Amniotic stem cell (primary cell): Measurements from ENCODE around the gene CHST13.
"Not testable (repeated sequence)": the region's sequence is repeated elsewhere in the genome, so short reads cannot be mapped to it uniquely, and the experiment has no call there.

ENCODE experiments used
- DNase-seq: peaks from one replicate; lab custom pipeline; 2025; lab: John Stamatoyannopoulos, UW

CHST13 gene

DNA sequence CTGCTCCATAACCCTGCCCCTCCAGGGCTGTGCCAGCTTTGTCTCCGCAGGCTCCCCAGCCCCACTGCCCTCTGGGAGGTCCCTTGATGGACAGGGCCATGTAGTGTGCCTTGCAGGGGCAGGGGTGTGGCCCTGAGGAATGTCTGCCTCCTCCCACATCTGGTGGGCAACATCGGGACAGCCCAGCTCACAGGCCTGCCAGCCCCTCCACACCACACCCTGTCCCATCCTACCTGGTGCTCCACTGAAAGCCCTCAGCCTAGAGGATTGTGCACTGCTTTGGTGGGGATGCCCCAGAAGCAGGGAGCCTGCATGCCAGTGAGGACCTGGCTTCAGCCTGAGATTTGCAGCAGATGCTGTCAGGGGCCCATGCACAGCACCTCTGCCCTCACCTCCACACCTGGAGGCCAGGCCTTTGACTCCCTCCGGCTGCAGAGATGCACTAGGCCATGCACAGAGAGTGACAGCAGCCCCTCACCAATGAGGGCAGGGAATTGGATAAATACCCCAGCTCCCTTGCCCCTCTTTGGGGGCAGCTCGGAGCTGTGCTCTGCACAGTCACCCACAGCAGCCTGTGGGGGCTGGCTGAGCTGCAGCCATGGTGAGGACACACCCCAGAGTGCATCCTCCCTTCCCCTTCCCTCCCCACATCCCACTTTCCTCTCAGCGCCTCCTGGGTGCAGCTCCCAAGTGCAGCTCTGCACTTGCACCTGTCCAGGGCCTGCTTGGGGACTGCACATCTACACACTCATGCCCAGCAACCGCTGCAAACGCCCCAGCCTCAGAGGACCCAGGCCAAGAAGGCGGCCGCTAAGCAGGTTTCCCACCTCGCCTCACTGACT is 32.1 kb downstream of the CHST13 start:
- DNase-seq, result no peak

- no peak for DNase-seq
These were observed 32.9 kb downstream of the CHST13 start for GRCh38 chr3:126556637-126557414.

DNA sequence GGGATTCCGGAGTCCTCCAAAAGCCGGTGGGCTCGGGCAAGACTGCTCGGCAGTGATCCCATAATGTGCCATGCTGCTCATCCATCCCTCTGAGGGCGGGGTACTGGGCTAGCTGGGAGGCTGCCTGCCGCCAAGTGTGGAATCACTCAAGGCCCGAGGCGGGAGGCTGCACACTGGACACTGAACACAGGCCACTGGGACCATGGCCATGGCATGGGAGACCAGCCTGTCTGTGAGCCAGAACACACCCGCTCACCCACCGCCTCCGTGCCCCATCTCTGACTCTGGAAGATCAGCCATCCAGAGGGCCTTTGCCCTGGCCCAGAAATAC is 33.4 kb downstream of the CHST13 start:
- DNase-seq, result no peak

DNA sequence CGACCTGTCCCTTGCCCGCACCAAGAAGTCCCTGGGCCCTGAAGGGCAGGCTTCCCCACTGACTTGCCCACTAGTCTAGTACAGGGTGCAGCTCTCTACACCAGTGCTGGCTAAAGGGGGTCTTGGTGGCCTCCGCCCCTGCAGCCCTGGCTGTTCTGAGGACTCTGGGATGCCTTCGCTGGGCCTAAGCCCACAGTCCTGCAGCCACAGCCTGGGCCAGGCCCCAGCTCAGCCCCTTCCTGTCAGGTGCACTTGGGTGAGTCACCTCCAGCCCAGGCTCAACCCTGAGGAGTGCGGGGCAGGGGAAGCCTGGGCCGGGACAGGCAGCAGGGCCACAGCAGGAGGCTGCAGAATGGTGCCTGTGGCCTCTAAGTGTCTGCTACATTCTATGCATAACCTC is 33.8 kb downstream of the CHST13 start:
- DNase-seq, result no peak

DNA sequence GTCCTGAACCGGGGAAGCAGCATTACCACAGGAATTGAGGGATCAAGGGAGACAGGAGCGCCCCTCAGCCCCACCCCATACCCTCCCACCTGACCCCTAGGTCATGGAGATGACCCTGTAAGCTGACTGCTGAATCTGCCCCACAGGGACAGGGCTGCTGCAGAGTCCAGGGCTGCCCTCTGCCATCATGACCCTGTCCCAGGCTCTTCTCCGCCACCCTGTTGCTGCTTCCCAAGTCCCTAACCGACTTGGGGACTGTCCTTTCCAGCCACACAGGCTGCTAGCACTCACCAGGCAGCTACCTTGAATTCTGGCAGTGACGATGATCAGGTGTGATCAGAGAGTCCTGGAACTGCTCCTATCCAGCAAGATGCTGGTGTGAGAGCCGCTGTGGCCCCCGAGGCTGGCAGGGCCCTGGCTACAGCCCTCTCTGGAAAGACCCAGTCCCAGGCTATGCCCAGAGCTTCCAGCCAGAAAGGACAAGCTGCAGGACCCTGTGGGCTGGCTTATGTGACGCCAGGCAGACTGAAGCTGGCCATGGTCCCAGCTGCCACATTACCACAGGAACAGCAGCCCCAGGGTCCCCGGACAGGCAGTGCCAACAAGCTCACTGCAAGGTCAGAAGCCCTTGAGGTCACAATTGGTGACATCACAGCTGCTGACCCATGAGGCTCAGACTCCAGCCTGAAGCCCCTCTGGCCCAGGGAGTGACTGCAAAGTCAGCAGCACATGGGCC is 34.5 kb downstream of the CHST13 start, which contains the start of gene C3orf22:
Gene C3orf22 (minus strand): TSS at position 597 of the 736 bp plus-strand sequence. CDS start 5,542 bp downstream, outside the sequence.
- DNase-seq, result no peak

DNA sequence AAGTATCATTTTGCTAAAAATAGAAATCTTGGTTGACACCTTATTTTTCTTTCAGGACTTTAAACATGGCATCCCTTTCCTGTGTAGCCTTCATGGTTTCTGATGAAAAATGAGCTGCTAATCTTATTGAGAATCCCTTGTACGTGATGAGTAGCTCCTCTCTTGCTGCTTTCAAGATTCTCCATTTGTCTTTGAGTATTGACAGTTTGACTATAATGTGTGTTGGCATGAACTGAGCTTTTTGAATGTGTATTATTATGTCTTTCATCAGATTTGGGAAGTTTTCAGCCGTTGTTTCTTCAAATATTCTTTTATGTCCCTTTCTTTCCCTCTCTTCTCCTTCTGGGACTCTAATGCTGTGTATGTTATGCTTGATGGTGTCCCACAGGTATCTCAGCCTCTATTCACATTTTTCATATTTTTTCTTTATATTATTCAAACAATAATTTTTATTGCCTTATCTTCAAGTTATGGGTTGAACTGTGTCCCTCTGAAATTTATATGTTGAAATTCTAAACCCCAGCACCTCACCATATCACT is 38.9 kb downstream of the CHST13 start:
- DNase-seq, result no peak

GRCh38 chr3:126567696-126568438 is 43.9 kb downstream of the CHST13 start:
- DNase-seq, result no peak

DNA sequence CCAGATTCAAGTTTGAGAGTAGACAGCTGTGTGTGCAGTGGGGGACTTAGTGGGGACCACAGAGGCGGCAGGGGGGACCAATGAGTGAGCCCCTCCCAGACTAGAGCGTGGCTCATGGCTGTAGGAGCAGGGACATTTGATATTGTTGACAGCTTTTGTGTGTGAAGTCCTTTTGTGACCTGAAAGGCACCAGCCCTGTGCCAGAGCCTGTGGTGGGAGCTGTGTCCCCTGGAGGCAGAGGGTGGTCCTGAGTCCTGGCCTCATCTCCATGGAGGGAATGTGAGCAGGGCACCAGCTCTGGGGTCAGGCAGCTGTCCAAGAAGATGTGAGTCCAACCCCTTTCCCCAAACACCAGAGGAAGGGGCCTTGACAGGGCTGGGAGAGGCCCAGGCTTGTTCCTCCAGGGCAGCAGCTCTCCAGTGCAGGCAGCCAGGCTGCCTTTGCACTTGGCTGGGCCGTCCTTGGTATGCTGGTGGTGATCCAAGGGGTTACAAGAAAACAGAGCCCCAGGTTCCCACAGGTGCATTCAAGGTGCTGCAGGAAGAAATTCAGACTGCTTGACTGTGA is 44.9 kb downstream of the CHST13 start:
- no peak for DNase-seq

DNA sequence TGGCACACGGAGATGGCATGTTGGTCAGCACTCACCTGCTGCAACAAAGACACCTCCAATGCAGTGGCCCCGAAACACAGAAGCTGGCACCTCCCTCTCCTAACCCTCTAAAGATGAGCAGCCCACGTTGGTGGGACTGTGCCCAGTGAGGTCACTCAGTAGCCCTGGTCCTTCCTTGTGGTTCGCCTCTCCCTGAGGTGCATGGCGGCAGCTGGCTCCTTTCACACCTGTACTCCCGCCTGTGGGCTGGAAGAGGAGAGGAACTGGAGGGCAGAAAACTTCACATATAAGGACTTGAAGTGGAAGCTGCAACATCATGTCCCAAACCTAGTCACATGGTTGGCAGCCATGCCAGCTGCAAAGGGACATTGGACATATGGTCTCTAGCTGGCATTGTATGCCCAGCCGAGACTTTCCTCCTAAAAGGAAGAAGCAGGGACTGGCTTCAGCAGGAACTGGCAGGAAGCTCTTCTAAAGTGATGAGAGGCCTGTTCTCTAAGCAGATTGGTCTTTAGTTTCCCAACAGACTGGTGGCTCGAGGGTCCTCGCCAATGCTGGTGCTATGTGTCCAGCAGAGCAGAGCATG is 45.5 kb downstream of the CHST13 start:
- DNase-seq, result no peak

GRCh38 chr3:126570103-126570541 is 46.2 kb downstream of the CHST13 start:
- no peak for DNase-seq

GRCh38 chr3:126571078-126571477 is 47.1 kb downstream of the CHST13 start:
- no peak for DNase-seq

GRCh38 chr3:126573492-126574117 is 49.6 kb downstream of the CHST13 start:
- DNase-seq, result no peak

- no peak for DNase-seq
These were observed 53.3 kb downstream of the CHST13 start for GRCh38 chr3:126577261-126577660.

DNA sequence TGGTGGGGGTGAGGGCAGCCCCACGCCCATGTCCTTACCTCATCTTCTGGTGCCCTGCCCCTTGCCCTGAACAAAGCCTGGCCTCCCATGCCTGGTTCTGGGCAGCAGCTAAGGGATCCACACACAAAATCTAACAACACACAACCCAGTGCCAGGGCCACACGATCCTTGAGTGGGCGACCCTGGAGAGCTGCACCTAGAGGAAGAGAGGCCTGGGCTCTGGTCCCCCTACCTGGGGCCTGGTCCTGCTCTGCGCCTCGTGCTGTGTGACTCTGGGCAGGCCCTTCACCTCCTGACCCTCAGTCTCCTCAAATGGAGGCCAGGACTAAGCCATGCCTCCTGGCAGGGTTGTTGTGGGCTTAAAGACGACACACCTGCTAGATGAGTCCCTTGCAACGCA is 54.7 kb downstream of the CHST13 start:
- DNase-seq, result no peak

DNA sequence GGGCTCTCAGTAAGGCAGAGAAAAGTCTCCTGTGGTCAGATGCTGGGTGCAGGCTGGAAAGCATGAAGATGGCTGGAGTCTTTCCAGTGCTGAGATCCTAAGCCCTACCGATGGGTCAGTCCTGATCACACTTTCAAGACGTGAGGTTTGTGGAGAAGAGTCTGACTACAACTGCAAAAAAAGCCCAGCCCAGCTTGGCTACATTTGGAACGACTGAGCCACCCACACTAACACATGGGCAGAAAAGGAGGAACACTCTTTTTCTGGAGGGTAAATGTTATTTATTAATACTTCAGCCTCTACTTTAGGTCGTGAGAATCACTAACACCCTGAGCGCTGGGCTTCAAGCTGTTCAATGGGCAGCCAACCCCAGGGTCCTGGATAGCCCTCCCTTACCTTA is 56.8 kb downstream of the CHST13 start:
- DNase-seq, result no peak

DNA sequence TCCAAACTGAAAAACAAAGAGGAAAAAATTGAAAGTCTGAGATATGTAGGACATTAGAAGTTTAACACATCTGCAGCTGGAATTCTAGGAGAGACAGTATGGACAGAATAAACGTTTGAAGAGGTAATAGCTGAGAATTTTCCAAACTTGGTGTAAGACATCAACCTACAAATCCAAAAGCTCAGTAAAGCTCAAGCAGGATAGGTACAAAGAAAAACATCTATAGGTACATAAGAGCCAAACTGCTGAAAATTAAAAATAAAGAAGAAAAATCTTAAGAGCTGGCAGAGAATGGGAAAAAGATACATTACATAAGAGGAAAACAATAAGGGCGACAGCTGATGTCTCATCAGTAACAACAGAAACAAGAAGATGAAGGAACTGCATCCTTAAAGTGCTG is 57.6 kb downstream of the CHST13 start:
- DNase-seq, result no peak

GRCh38 chr3:126582311-126582710 is 58.4 kb downstream of the CHST13 start:
- DNase-seq, result no peak

GRCh38 chr3:126591515-126591914 is 67.6 kb downstream of the CHST13 start:
- not testable (repeated sequence) for DNase-seq
